Cardiac septum (tissue), 1 donor: ENCODE data around the gene RBMY1E. TPM values are rescaled to one million over a fixed set of nuclear protein-coding genes. Genes with fewer than 3 reads are reported as not detected.
"Not testable (repeated sequence)": the region's sequence is repeated elsewhere in the genome, so short reads cannot be mapped to it uniquely, and the experiment has no call there.

Experiments
- DNase-seq: peaks from one replicate; pipeline ENCODE4 v3.0.0-alpha.2; 2020; ENCODE audit warnings: low spot score
- intact Hi-C: fragments of 100-400 bp; cut with DNase I; formaldehyde crosslinking; loops from one replicate; pipeline ENCODE4 v1.14.0; 2022
- long read RNA-seq: library from polyadenylated mRNA; unstranded; transcript quantifications from one replicate; pipeline ENCODE4 v2.0.0, GENCODE V29; 2021
- total RNA-seq: library from RNA; stranded (reverse); fragmentation: NEBNext Ultra II Directional; extraction: Animal tissue kit (Norgen Biotek cat#: 25700); gene quantifications from one replicate; pipeline ENCODE4 v1.2.1, GENCODE V29; 2021
- donor health status: DM: no; HTN: no; CAD: no.

The RBMY1E gene
- not detected for total RNA-seq
- long read RNA-seq, result 0 reads

DNA sequence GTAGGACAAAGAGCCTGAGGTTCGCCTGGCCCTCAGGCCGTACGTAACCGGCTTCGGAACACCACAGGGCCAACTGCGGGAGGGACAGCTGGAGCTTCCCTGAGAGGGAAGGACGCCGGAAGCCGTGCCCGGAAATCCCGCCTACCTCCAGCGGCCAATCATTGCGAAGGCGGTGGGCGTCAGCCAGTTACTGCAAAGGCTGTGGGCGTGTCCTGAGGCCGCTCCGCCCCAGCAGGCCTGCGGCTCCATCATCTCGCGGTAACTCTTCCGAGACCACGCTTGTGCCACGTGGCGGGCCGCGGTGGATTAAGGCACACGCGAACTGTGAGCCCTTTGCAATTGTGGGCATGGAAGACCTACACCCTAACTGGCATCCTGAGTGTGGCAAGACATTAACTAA is at the start of gene RBMY1E:
RBMY1E (minus strand) TSS at position 101 of the 400 bp plus-strand sequence. CDS start 1,978 bp downstream, outside the sequence.
- intact Hi-C loops, DNase-seq: not testable (repeated sequence)

DNA sequence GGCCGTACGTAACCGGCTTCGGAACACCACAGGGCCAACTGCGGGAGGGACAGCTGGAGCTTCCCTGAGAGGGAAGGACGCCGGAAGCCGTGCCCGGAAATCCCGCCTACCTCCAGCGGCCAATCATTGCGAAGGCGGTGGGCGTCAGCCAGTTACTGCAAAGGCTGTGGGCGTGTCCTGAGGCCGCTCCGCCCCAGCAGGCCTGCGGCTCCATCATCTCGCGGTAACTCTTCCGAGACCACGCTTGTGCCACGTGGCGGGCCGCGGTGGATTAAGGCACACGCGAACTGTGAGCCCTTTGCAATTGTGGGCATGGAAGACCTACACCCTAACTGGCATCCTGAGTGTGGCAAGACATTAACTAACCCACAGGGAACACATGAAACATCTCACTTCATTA is 23.4 kb downstream of the RBMY1E start, which contains the start of gene RBMY1D:
RBMY1D (minus strand) TSS at position 101 of the 400 bp plus-strand sequence. CDS start 2,013 bp downstream, outside the sequence.
- DNase-seq, intact Hi-C loops: not testable (repeated sequence)

DNA sequence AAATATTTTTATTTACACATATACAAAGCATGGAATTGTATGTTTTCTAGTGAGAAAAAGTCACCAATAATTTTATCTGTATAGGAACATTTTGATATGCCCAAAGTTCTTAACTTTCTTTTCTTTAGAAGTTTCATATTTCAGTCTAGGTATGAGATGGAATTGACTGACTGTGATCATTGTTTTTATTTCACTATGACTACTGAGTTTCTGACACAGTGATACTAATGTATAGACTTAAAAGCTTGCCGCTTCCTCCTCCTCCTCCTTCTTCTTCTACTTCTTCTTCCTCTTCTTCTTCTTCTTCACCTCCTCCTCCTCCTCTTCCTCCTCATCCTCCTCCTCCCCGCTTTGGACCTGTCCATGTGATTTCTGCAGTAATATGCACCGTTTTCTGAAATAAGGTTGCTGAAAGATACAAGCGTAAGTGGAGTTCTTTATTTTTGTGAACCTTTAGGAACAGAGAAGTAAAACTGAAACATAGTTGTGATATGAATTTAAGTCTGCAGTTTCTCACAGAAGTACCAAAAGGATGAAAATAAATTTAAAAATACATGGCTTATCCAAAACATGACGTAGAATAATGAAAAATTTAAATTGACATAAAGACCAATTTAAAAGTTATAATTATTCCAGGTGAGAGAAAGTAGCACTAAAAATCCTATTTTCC is 48.3 kb downstream of the RBMY1E start:
- intact Hi-C loops, DNase-seq: not testable (repeated sequence)

Other genes starting within 250 kb of the RBMY1E start
- not detected for gene RBMY1D, start 23.5 kb downstream of the RBMY1E start, total RNA-seq